NCI-H2171 (cell line): ENCODE data around the gene SAE1.
"Not testable (repeated sequence)": the region's sequence is repeated elsewhere in the genome, so short reads cannot be mapped to it uniquely, and the experiment has no call there.

Experiments
- DNase-seq: peaks from one replicate; lab custom pipeline; 2025; lab: John Stamatoyannopoulos, UW

Gene SAE1

DNA sequence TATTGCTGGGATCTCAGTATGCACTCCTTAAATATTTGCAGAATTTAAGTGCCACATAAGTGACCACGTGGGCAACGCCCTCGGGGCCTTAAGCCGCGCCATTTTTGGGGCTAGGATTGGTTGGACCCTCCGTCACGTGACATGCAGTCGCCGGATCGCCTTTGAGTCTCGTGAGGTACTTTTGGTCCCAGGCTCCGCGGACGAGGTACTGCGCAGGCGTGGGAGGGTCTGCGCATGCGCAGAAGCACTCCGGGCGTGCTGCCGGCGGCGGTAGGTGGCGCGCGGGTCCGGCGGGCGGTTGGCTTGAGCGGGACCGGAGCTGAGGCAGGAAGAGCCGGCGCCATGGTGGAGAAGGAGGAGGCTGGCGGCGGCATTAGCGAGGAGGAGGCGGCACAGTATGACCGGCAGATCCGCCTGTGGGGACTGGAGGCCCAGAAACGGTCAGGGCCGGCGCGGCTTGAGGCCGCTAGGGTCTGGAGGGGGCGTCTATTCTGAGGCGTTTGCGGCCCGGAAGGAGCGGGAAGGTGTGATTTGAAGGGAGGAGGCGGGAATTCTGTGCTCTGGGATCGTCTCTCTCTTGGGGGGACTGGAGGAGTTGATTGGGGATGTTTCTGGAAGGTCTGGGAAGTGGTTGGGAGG is at the start of gene SAE1:
SAE1 (plus strand) TSS at position 247 of the 639 bp plus-strand sequence; CDS start at position 343, 96 bp downstream.
- DNase-seq = peak; percentile 97

DNA sequence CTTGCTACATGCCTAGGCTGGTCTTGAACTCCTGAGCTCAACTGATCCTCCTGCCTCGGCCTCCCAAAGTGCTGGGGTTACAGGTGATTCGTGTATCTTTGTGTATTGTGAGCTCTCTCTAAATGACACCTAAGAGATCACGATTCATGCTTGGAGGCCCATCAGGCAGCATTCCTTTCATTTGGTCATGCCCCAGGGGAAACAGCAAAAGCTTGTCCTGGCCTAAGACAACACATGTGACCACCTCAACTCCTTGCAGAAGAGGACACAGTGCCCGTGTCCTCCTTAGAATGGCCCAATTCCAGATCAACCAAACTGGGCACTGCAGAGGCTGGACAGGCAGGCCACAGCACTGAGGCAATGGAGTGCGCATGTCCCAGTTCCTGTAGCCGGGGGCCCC is 49.5 kb upstream of the SAE1 start:
- no peak for DNase-seq

DNA sequence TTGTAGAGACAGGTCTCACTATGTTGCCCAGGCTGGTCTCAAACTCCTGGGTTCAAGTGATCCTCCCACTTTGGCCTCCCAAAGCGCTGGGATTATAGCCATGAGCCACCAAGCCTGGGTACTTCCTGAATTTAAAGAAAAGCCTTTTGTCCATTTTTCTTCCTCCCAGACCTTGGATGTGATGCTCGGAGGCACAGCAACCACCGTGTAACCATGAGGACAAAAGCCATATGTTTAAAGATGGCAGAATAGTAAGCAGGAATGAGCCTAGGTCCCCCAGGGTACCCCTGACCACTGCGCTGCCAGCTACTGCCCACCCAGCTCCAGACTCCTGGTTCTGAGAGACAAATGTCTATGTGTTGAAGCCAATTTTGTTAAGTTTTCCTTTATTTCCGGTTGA is 48.1 kb upstream of the SAE1 start:
- no peak for DNase-seq

DNA sequence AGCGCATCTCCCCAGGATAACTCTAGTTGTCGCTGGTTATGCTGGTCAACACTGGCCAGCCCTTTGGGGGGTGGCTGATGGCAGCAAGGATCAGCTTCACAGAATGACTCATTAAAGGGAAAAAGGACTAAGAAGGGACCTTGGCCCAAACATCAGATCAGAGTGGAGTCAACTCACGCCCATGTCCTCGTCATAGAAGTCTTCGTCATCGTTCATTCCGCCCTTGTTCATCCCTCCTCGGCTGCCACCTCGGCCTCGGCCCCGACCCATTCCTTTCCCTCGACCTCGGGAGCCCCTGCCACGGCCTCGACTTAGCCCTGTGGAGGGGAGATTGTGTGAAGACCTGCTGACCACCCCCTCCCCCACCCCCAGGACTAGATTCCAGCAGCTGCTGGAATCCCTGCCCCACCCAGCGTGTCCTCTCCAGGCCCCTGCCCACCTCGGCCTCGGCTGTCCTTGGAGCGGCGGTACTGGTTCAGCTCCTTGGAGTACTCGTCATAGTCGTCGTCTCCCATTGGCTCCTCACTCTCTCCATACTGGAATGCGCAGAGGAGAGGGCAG is 45.7 kb upstream of the SAE1 start:
- DNase-seq = no peak

DNA sequence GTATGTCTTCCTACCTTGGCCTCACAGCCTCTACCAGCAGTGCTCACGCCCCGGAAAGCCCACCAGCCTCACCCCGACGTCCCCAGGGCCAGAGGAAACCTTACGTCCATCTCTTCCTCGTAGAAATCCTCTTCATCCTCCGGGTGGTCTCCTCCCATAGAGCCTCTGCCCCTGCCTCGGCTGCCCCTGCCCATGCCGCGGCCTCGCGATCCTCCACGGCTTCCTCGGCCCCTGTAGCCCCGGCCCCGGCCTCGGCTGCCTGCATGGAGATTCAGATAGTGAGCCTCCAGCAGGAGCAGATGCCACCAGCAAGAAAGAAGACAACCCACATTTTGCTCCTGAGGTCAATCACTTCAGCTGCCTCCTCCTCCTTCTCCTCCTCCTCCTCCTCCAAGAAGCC is 44.4 kb upstream of the SAE1 start:
- no peak for DNase-seq

DNA sequence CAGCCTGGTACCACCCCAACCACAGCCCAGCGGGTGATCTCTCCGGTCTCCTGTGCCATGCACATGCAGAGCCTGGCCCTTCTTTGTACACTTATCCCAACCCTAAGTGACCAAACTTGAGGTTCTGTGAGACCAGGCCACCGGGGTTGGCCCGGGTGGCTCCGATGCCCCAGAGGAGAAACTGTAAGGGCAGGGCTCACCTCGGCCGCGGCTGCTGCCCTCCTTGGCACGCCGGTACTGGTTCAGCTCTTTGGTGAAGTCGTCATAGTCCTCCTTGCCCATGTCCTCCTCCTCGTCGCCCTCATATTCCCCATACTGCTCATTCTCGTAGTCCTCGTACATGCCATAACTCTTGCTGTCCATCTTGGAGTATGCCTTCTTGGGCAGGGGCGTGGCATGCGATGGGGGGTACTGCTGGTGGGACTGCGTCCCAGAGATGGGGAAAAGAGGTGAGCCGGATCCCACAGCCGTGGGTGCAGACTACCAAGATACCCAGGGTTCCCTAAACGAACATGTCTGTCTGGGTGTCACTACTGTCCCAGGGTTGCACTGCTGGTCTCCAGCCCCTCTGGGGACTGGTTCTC is 40.8 kb upstream of the SAE1 start:
- DNase-seq = no peak

DNA sequence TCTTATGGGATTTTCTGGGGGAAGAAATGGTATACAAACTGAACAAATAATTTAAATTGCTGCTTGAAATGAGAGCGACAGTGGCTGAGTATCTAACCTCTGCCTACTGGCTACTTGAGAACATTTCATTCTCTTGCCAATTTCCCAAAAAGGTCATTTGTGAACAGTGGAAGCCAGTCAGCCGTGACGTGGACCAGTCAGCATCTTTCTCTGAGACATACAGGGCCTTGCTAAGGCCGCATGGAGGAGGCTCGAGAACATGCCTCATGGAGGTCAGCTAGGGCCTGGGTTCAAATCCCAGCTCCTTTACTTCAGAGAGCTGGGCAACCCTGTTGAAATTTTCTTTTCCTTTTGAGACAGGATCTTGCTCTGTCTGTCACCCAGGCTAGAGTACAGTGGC is 37.4 kb upstream of the SAE1 start:
- no peak for DNase-seq

DNA sequence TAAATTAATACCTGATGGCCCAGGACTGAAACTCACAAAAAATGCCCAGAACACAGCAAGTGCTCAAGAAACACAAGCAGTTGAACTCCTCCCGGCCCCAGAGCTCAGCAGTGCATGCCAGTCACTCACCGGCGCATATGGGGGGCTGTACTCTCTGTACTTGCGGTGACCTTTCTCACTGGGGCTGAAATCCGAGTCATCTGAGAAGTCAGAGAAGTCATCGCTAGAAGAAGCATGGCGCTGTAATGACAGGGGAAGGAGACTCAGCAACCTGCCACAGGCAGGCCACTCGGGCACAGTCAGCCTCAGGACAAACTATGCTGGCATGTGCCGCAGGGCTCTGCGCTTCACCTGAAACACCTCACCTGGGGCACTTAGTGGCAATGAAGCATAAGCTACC is 36.8 kb upstream of the SAE1 start:
- no peak for DNase-seq

DNA sequence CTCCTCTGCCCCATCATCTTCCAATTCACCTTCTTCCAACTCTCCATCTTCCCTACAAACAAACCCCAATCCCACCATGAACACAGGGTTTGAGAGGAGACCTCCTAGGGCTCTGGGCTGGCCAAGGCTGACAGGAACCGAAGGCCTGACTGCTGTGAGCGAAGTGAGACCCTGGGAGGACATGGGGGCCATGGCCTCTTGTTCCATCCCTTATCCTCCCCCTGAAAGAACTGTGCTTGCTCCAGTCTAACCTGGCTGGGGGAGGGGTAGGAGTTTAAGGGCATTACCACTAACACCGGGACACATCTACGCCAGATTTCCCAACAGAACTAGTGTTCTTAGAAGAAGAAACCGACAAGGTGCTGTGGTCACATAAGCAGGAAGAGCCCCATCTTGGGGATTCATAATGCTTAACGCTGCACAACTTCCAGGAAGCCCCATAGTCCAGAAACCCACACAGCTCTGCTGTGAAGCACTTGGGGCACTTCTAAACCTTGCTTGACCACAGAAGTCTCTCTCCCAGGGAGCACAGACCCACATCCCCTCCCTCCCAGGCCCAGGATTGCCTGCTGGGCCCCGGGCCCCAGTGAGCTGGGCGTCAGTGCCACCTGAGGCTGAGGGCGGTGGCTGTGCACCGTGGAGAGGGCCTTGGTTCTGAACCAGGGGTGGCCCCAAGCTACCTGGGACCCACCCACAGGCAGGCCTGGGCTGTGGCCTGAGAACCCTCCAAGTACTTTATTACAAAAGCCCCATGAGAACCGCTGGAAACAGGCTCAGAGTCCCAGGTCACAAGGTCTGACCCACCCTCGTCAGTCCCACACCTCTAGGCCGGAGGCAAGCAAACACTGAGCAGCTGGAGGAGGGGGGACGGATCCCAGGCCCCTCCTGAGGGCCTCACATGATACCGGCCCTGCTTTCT is 35.8 kb upstream of the SAE1 start:
- no peak for DNase-seq

DNA sequence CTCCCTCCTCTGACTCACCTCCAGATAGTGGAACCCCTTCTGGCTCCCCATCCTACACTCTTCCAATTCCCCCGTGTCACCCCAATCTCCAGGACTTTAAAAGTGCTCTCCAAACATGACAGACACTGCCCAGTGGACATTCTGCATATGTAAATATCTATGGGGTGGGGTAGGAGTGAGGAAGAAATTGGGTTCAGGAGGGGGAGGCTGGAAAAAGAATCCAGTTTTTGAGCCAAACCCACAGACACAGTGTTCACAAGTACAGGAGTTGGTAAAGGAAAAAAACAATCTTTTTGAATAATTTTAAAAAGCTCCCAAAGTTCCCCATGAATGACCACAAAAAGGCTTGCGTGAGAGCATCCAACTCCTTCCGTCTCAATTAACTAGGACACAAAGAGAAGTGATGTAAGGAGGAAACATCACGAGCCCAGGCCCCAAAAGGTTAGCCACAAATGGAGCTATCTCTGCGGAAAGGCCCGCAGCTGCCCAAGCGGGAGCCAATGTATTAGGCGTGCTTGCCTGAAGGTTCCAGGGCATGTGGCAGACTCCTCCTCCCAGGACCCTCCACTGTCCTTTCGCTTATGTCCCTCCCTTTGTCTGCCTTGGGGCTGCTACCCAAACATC is 35.0 kb upstream of the SAE1 start:
- no peak for DNase-seq

DNA sequence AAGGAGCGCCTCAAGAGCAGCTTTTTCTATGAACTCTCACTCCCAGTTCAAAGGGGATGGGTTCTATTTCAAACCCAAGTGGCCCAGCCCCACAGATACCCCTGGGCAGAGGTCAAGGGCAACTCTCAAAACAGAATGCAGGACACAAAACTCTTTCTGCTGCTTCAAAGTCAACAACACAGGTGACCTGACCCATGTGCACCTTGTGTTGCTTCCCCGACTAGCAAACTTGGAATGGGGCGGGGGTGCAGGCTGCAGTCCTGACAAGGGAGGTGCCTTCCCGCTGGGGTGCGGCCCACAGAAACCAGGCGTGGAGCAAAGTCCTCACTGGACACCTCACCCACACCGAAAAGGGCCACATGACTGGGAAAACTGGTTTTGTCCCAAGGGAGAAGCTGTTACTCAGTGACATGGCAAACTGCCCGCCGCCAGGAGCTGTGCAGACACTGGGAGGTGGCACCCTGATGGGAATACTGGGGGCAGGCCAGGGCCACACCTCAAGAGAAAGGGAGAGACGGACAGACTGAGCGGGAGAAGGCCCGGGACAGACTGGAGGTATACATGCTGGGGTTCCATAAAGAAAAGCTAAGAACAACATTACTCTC is 34.4 kb upstream of the SAE1 start:
- DNase-seq = no peak

DNA sequence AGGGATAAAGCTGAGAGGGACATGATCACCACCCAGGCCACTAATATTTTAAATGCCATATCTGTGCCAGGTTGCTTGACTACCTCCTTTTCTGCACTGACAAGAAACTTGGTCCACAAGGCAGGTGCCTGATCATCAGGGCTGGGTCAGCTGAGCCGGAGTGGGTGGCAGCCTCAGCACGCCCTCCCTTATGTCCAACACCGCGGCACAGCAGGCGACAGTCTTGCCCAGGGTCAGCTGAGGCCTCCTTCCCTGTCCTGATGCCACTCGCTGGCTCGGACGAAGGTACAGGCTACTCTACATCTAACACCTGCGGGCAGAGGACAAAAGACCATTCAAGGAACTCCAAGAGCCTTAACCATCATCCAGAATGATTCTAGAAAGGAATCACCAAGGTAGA is 33.9 kb upstream of the SAE1 start:
- no peak for DNase-seq

DNA sequence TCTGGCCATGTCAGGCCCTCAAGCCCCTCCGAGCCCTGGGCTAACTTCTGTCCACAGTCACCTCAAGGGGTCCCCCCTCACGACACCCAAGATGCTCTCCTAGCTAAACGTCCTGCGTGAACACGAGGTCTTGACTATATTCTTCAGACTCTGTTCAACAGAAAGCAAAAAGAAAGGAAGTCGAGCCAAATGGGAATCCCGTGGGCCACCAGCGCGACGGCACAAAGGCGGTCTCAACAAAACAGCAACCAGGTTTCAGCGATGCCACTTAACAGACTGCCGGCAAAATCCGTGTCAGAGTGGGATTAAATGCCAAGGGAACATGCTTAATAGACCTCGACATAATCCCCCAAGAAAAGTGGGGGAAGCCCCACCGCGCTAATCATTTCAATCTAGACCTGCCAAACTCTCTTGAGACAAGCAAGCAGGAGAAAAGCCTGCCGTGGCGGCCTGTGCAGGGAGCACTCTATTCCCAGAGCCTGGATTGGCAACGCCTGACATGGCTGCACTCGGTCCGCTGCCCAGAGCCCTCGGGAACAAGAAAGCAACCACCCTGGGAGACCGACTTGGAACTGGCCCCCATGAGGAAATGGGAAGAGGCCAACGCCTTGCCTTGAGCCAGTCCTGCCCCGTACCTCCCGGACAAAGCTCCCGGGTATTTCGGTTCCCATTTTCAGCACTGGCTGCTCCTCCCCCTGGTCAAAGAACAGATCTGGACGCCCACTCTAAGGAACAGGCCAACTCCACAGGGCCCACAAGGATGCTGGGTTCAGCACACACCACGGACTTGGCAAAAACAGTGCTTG is 33.0 kb upstream of the SAE1 start:
- no peak for DNase-seq

DNA sequence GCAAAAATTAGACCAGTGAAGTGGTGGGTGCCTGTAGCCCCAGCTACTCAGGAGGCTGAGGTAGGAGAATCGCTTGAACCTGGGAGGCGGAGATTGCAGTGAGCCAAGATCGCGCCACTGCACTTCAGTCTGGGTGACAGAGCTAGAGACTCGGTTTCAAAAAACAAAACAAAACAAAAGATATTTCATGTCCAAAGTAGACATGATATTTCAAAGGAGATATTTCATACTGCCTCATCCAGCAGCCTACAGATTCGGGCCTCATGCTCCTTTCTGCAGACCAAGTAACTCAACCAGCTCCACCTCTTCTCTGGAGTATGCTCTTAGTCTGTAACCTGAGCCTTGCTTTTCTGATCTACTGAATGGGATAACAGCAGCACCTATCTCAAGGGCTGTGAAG is 32.0 kb upstream of the SAE1 start:
- DNase-seq = no peak

DNA sequence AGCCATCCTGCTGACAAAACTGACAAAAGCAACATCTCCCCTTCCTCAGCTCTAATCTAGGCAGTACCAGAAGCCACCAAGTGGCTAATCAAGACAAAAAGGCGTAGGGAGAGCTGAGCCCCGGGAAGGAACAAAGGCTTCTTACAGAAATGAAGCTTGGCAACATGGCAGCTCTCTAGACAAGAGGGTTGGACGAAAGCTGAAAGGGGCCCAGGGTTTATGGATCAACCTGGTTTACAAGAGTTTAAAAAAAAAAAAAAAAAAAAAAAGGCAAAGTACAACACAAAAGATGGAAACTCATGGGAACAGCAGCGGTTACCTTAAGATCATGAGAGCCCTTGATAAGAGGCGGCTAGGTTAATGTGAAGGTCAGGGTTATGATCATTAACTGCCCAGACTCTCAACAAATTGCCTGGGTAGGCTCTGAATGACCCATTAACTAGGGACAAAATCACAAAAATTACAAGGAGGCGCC is 31.0 kb upstream of the SAE1 start:
- DNase-seq = no peak

DNA sequence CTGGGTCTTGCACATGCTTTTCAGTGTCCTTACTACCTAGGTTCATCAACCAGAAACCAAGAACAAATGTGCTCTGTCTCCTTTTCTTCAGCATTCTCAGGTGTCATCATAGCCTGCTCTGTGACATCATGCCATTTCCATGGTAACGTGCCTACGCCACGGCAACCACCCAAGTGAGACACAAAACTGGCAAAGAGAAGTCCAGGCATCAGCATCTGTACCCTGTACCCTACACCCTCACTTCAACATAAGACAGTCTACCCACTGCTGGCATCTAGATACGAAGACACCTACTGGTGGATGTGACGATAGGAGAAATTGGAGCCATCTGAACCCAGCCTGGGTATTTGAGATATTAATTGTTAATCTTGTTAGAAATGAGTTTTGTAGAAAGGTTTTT is 30.3 kb upstream of the SAE1 start:
- no peak for DNase-seq

DNA sequence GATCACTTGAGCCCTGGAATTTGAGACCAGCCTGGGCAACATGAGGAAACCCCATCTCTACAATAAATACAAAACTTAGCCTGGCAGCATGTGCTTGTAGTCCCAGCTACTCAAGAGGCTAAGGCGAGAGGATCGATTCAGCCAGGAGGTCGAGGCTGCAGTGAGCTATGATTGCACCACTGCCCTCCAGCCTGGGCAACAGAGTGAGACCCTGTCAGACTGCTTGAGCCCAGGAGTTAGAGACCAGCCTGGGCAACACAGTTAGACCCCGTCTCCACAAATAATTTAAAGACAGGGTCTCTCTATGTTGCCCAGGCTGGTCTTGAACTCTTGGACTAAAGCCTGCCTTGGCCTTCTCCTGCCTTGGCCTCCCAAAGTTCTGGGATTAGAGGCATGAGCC is 29.5 kb upstream of the SAE1 start:
- DNase-seq = not testable (repeated sequence)

DNA sequence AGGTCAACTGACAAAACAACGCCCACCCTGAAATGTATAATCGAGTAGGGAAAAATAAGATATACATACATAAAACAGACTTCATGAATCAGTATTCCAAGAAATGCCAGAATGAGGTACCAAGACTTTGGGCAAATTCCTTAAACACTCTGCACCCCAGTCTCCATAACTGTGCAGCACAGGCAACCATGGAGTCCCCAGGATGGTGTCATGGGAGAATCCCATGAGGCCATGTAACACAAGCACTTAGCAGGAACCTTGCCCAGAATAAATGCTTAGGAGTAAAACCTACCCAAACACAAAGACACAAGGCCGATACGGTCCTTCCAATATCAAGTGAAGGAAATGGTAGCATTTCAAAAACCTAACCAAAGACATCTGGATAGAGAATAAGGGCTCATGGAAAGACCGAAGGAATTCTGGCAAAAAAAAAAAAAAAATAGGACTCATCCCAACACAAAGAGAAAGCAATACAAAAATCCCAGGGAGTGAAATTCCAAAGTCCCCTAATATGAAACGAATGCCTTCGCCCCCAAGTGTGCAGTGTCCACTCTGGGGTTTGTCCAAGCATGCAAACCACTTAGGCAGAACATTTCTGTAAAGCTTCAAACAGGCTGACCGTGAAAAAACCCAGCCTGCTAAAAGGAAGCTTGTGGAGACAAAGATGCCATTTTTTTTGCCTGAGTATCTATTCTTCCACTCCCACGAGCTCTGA is 28.1 kb upstream of the SAE1 start:
- DNase-seq = no peak

DNA sequence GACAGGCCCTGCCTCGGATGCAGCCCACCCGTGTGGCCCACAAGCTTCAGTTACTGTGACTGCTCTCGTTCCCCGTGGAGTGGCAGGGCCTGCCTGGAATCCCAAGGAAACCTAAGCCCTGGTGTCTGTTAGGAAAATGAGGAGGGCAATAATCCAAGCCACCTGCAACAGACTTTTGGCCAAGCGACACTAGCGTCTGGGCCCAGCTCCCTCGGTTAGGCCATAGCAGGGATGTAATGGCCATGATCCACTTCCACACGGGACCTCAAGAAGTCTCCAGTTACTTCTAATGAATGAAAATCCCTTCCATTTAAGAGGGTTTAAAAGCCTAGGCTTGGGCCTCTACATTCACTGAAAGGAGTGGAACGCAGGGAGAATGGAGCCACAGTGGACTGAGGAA is 26.0 kb upstream of the SAE1 start:
- no peak for DNase-seq

DNA sequence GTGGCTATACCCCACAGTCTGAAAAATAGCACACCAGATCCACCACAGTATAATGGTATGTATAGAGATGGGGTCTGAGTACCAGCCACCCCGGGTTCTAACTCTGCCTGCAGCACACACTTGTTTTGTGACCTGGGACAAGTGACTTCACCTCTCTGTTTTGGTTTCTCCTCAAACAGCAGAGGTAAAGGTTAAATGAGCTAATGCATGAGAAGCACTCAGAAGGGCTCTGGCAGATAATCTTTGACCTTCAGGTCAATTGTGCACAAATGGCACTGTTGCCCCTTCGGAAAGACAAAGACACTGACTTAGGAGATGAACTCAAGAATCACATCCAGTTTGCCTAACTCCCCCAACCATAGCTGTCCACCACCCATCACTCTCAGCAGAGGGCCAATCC is 24.8 kb upstream of the SAE1 start:
- no peak for DNase-seq
